ENCODE measurements around the gene SAMD14. TPM values are rescaled to one million over a fixed set of nuclear protein-coding genes. Genes with fewer than 3 reads are reported as not detected.

The SAMD14 gene
- total and polyA plus RNA-seq, 2 donors (not counting 1 experiment from before 2014, with no cell fraction given): 2.1 to 3.8 TPM

DNA sequence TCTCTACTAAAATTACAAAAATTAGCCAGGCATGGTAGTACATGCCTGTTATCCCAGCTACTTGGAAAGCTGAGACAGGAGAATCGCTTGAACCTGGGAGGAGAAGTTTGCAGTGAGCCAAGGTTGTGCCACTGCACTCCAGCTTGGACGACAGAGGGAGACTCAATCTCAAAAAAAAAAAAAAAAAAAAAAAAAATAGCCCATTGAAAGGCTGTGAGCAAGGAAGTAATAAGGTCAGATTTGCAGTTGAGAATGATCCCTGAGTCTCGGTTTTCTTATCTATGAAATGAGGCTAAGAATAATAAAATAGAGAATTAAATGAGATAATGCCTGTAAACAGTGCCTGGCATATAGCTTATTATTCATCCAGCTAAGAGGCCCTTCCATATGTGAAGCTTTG lies 36.2 kb downstream of the SAMD14 start:
- no peak overlapping the region for H3K9ac ChIP-seq (ENCODE audit: insufficient read depth, low read length)
- no peak for TF ChIP-seq EZH2 (IDR thresholded peaks at IDR 0.05; ENCODE audit: low read length, missing control alignments)
- TF ChIP-seq, protein P1, sequence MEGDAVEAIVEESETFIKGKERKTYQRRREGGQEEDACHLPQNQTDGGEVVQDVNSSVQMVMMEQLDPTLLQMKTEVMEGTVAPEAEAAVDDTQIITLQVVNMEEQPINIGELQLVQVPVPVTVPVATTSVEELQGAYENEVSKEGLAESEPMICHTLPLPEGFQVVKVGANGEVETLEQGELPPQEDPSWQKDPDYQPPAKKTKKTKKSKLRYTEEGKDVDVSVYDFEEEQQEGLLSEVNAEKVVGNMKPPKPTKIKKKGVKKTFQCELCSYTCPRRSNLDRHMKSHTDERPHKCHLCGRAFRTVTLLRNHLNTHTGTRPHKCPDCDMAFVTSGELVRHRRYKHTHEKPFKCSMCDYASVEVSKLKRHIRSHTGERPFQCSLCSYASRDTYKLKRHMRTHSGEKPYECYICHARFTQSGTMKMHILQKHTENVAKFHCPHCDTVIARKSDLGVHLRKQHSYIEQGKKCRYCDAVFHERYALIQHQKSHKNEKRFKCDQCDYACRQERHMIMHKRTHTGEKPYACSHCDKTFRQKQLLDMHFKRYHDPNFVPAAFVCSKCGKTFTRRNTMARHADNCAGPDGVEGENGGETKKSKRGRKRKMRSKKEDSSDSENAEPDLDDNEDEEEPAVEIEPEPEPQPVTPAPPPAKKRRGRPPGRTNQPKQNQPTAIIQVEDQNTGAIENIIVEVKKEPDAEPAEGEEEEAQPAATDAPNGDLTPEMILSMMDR (conservative IDR thresholded peaks at IDR 0.05 in 1 of 2, IDR thresholded peaks at IDR 0.05 in 1 of 2; ENCODE audit: low read depth in 1 of 2, low read length in 2 of 2): no peak
- H3K36me3 ChIP-seq (ENCODE audit: control insufficient read depth, insufficient read depth, low read length): peaks cover 18% of the 10 kb centered on the region
- no peak overlapping the region for H3K4me2 ChIP-seq (ENCODE audit: extremely low read depth, insufficient read depth, low read length)
- no peak overlapping the region for H3K4me3 ChIP-seq (replicated peaks in 1 of 4; ENCODE audit: control extremely low read depth in 1 of 4, insufficient read depth in 1 of 4, low read depth in 3 of 4, low read length in 4 of 4)
- peaks cover 14% of the 10 kb centered on the region for H3K4me1 ChIP-seq (ENCODE audit: control insufficient read depth, extremely low read depth, insufficient read depth, low read length)
- H4K20me1 ChIP-seq (ENCODE audit: control insufficient read depth, extremely low read depth, insufficient read depth, low read length): no peaks in the 10 kb centered on the region
- no peaks in the 10 kb centered on the region for H3K79me2 ChIP-seq (ENCODE audit: control insufficient read depth, insufficient read depth, low read length)
- H3K27me3 ChIP-seq (ENCODE audit: control insufficient read depth, insufficient read depth, low read length): no peaks in the 10 kb centered on the region
- no peak overlapping the region for H2AFZ ChIP-seq (ENCODE audit: low read length)
- H3K9me3 ChIP-seq (ENCODE audit: control insufficient read depth, insufficient read depth, low read depth, low read length): no peaks in the 10 kb centered on the region
- no peak for DNase-seq (ENCODE audit: low read depth in 2 of 2)
- H3K27ac ChIP-seq (ENCODE audit: insufficient read depth, low read length): no peak overlapping the region

DNA sequence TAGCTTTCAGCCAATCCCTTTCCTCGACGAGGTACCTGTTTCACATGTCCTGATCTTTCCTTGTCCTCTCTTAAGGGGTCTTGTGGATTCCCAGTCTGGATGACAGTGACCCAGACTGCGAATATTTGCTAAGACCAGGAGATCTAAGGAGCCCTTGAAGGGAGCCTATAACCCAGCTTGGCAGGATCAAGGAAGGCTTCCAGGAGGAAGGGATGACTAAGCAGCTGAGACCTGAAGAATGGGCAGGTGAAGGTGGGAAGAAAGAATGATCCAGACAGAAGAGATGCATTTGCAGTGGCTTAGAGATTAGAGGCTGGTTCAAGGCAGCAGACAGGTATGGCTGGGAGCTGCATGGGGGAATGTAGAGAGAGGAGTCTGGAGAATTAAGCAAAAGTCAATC lies 36.7 kb downstream of the SAMD14 start:
- TF ChIP-seq, protein P1 (conservative IDR thresholded peaks at IDR 0.05 in 1 of 2, IDR thresholded peaks at IDR 0.05 in 1 of 2; ENCODE audit: low read depth in 1 of 2, low read length in 2 of 2): no peak
- no peak for TF ChIP-seq EZH2 (IDR thresholded peaks at IDR 0.05; ENCODE audit: low read length, missing control alignments)
- H2AFZ ChIP-seq (ENCODE audit: low read length): no peak overlapping the region
- no peaks in the 10 kb centered on the region for H3K79me2 ChIP-seq (ENCODE audit: control insufficient read depth, insufficient read depth, low read length)
- H3K27ac ChIP-seq (ENCODE audit: insufficient read depth, low read length): no peak overlapping the region
- H3K27me3 ChIP-seq (ENCODE audit: control insufficient read depth, insufficient read depth, low read length): no peaks in the 10 kb centered on the region
- H3K4me3 ChIP-seq (replicated peaks in 1 of 4; ENCODE audit: control extremely low read depth in 1 of 4, insufficient read depth in 1 of 4, low read depth in 3 of 4, low read length in 4 of 4): no peak overlapping the region
- DNase-seq (ENCODE audit: low read depth in 2 of 2): no peak
- H3K4me2 ChIP-seq (ENCODE audit: extremely low read depth, insufficient read depth, low read length): no peak overlapping the region
- no peaks in the 10 kb centered on the region for H4K20me1 ChIP-seq (ENCODE audit: control insufficient read depth, extremely low read depth, insufficient read depth, low read length)
- no peak overlapping the region for H3K9ac ChIP-seq (ENCODE audit: insufficient read depth, low read length)
- peaks cover 14% of the 10 kb centered on the region for H3K4me1 ChIP-seq (ENCODE audit: control insufficient read depth, extremely low read depth, insufficient read depth, low read length)
- H3K36me3 ChIP-seq (ENCODE audit: control insufficient read depth, insufficient read depth, low read length): peaks cover 19% of the 10 kb centered on the region
- no peaks in the 10 kb centered on the region for H3K9me3 ChIP-seq (ENCODE audit: control insufficient read depth, insufficient read depth, low read depth, low read length)

DNA sequence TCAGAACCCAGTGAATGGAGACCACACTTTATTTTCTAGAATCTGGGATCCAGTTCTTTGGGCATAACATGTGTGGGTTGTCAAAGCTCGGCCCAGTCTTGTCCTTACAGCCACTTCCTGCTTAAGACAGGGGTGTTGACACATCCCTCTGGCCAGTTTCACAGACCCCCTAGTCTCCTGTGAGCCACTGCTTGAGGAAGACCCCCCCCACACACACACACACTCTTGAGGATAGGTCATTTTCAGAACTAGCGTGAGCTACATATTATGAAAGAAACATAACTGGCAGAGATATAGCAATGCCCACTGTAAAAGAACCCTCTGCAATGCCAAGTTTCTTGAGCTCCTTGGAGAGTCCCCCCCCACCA lies 38.1 kb downstream of the SAMD14 start:
- H3K9ac ChIP-seq (ENCODE audit: insufficient read depth, low read length): no peak overlapping the region
- no peaks in the 10 kb centered on the region for H4K20me1 ChIP-seq (ENCODE audit: control insufficient read depth, extremely low read depth, insufficient read depth, low read length)
- H3K4me3 ChIP-seq (replicated peaks in 1 of 4; ENCODE audit: control extremely low read depth in 1 of 4, insufficient read depth in 1 of 4, low read depth in 3 of 4, low read length in 4 of 4): no peak overlapping the region
- H3K36me3 ChIP-seq (ENCODE audit: control insufficient read depth, insufficient read depth, low read length): peaks cover 25% of the 10 kb centered on the region
- H3K27me3 ChIP-seq (ENCODE audit: control insufficient read depth, insufficient read depth, low read length): no peaks in the 10 kb centered on the region
- no peak overlapping the region for H3K4me2 ChIP-seq (ENCODE audit: extremely low read depth, insufficient read depth, low read length)
- no peak overlapping the region for H2AFZ ChIP-seq (ENCODE audit: low read length)
- H3K9me3 ChIP-seq (ENCODE audit: control insufficient read depth, insufficient read depth, low read depth, low read length): no peaks in the 10 kb centered on the region
- peaks cover 14% of the 10 kb centered on the region for H3K4me1 ChIP-seq (ENCODE audit: control insufficient read depth, extremely low read depth, insufficient read depth, low read length)
- no peak for DNase-seq (ENCODE audit: low read depth in 2 of 2)
- H3K79me2 ChIP-seq (ENCODE audit: control insufficient read depth, insufficient read depth, low read length): no peaks in the 10 kb centered on the region
- TF ChIP-seq, protein P1 (conservative IDR thresholded peaks at IDR 0.05 in 1 of 2, IDR thresholded peaks at IDR 0.05 in 1 of 2; ENCODE audit: low read depth in 1 of 2, low read length in 2 of 2): no peak
- no peak for TF ChIP-seq EZH2 (IDR thresholded peaks at IDR 0.05; ENCODE audit: low read length, missing control alignments)
- no peak overlapping the region for H3K27ac ChIP-seq (ENCODE audit: insufficient read depth, low read length)
